Neural progenitor cell (in vitro differentiated cells): ENCODE results near the gene NFATC4.
A peak's percentile ranks its signal among the peaks of the same experiment; 100 is the strongest.

Experiments used
- EZH2 ChIP-seq: fragments of 200-600 bp; sonication (generic); IDR thresholded peaks from 2 replicates; pipeline ENCODE4 v1.6.1; 2017; ENCODE audit warnings: antibody characterized with exemption, mild to moderate bottlenecking, moderate library complexity
- TF ChIP-seq, protein P1 (sequence below): fragments of 200-600 bp; sonication (generic); IDR thresholded peaks from 2 replicates; pipeline ENCODE4 v1.5.1; 2017; ENCODE audit warnings: antibody characterized with exemption, mild to moderate bottlenecking

DNA sequence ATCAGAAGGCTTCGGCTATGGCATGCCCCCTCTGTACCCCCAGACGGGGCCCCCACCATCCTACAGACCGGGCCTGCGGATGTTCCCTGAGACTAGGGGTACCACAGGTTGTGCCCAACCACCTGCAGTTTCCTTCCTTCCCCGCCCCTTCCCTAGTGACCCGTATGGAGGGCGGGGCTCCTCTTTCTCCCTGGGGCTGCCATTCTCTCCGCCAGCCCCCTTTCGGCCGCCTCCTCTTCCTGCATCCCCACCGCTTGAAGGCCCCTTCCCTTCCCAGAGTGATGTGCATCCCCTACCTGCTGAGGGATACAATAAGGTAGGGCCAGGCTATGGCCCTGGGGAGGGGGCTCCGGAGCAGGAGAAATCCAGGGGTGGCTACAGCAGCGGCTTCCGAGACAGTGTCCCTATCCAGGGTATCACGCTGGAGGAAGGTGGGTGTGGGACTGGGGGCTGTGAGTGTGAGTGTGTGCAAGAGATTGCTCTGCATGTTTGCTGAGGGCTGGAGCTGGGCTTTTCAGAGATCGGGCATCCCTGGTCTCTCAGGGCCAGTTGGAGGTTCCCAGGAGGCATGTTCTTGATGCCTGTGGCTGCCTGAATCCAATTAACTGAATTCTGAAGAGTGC is 8.6 kb downstream of the NFATC4 start:
- TF ChIP-seq, protein P1, sequence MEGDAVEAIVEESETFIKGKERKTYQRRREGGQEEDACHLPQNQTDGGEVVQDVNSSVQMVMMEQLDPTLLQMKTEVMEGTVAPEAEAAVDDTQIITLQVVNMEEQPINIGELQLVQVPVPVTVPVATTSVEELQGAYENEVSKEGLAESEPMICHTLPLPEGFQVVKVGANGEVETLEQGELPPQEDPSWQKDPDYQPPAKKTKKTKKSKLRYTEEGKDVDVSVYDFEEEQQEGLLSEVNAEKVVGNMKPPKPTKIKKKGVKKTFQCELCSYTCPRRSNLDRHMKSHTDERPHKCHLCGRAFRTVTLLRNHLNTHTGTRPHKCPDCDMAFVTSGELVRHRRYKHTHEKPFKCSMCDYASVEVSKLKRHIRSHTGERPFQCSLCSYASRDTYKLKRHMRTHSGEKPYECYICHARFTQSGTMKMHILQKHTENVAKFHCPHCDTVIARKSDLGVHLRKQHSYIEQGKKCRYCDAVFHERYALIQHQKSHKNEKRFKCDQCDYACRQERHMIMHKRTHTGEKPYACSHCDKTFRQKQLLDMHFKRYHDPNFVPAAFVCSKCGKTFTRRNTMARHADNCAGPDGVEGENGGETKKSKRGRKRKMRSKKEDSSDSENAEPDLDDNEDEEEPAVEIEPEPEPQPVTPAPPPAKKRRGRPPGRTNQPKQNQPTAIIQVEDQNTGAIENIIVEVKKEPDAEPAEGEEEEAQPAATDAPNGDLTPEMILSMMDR, result peak; percentile 49
- TF ChIP-seq EZH2, result no peak
